GM19193 (cell line): Measurements from ENCODE around the gene PRKD2.

ENCODE experiments used
- POLR2A ChIP-seq: IDR thresholded peaks from 4 replicates; pipeline ENCODE4 v1.6.1; 2011; ENCODE audit not compliant: insufficient read depth, insufficient read length; ENCODE audit errors: extremely low read depth

Gene PRKD2

DNA sequence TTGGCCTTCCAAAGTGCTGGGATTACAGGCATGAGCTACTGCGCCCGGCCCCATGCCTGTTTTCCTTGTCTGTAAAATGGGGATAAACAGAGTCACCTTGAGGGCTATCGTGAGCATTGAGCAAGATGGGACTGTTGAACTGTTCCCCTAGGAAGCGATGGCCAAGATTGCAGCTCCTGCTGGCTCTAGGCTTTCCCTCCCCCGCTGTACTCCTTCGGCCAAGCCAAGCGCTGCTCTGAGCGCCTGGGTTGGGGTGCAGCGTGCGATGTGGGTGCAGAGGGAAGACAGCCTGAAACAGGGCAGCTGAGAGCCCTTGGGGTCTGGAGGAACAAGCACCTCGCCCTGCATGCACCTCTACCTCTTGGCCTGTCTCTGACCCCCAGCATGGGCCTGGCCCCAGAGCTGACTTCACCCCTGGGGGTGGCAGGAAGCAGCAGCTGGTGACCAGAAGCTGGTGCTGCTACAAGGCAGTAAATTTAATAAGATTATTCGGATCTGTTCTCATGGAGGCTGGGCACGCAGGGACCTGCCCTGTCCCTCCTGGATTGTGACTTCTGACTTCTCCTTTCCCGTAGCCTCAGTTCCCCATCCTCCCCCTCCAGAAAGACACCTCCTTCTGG is 86.2 kb downstream of the PRKD2 start:
- no peak for TF ChIP-seq POLR2A

DNA sequence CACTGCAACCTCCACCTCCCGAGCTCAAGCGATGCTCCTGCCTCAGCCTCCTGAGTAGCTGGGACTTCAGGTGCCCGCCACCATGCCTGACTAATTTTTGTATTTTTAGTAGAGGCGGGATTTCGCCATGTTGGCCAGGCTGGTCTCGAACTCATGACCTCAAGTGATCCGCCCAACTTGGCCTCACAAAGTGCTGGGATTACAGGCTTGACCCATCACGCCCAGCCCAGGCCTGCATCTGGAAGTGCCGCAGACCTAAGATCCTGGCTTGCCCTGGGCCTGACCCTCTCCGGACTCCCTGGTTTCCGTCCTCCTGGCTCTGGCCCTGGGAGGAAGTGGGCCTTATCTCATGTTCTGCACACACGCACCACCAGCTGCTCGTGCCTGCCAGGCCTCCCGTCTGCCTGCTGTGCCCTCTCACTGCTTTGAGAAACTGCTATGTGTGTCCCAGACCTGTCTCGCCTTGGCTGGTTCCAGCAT is 87.3 kb downstream of the PRKD2 start:
- no peak for TF ChIP-seq POLR2A

GRCh38 chr19:46626446-46626845 is 90.5 kb downstream of the PRKD2 start:
- TF ChIP-seq POLR2A: no peak

GRCh38 chr19:46625731-46626130 is 91.2 kb downstream of the PRKD2 start:
- TF ChIP-seq POLR2A: no peak

- peak; percentile 51 for TF ChIP-seq POLR2A
These were observed 91.8 kb downstream of the PRKD2 start, which contains the start of gene PTGIR for GRCh38 chr19:46624958-46625661. PTGIR (minus strand) TSS chr19:46625089; CDS start chr19:46624225, 864 bp downstream.
